ENCODE results near the gene PLPP3.

GRCh38 chr1:56577406-56578137 is 1.8 kb downstream of the PLPP3 start:
- no peak for TF ChIP-seq POLR2AphosphoS5 (IDR thresholded peaks at IDR 0.05)
- TF ChIP-seq CTCF (IDR thresholded peaks at IDR 0.05), result no peak
